ENCODE measurements around the gene FRG2B.
"Not testable (repeated sequence)": the region's sequence is repeated elsewhere in the genome, so short reads cannot be mapped to it uniquely, and the experiment has no call there.

The FRG2B gene

DNA sequence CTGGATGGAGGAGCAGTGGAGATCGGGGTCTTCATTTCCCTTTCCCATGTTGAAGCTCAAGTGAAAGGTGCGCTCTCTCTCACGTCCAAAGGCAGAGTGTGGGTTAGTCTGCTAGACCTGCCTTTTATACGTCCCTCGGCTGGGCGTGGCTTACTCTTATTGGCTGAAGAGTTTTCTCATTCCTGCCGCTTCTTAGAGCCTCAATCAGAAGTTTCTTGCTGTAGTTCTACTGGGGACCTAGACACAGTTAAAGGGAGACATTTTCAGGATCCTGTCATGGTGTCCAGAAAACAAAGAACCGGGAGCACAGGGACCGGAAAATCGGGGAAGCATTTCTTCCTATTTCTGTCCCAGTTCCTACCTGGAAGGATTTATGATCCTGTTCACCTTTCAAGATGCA lies at the start of gene FRG2B:
Gene FRG2B, minus strand, starts transcription at position 101 of the 400 bp plus-strand sequence. Its CDS starts 53 bp downstream, at position 48.
- not testable (repeated sequence) for DNase-seq

DNA sequence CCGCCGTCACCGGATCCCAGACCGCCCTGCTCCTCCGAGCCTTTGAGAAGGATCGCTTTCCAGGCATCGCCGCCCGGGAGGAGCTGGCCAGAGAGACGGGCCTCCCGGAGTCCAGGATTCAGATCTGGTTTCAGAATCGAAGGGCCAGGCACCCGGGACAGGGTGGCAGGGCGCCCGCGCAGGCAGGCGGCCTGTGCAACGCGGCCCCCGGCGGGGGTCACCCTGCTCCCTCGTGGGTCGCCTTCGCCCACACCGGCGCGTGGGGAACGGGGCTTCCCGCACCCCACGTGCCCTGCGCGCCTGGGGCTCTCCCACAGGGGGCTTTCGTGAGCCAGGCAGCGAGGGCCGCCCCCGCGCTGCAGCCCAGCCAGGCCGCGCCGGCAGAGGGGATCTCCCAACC lies 40.9 kb upstream of the FRG2B start:
- not testable (repeated sequence) for DNase-seq

DNA sequence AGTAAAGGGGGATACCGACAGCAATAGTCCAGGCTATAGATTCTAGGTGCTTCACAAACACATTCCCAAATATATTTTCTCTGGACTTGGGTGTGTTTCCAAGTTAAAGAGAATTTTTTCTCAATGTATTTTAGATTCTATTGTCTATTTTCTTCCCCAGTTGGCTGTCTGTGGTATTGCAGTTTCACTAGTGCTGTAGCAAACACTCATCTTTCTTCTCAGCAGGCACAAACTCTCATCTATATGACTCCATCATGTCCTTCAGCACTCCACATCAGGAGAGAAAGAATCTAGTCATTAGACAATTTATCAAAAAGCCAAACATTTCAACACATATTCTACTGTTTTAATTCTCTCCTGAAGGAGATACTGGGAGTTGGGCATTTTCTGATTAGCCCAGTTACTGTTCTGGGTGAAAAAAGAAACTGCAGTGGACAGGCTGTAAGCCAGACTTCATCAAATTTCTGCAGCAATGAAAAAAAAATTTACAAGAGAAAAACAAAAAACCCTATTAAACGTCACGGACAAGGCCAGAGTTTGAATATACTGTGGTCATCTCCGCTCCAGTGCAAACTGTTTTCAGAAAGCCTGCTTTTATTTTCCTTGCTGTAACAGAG lies 37.1 kb upstream of the FRG2B start:
- DNase-seq: not testable (repeated sequence)

DNA sequence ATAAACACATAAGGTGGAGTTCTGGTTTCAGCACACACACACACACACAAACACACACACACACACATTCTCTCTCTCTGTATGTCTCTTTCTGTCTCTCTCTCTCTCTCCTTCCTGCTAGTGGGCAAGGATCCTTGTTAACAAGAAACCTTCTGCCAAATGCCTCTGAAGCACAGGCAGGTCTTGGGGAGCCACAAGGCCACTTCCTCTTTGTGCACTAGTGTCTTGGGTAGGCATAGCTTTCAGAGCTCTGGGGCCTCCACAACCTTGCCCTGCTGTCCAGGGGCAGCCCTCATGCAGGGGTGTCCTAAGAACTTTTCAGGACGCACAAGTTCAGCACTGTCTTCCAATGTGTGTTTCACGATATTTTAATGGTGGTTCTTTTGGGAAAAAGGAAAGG lies 34.5 kb upstream of the FRG2B start:
- DNase-seq: not testable (repeated sequence)

DNA sequence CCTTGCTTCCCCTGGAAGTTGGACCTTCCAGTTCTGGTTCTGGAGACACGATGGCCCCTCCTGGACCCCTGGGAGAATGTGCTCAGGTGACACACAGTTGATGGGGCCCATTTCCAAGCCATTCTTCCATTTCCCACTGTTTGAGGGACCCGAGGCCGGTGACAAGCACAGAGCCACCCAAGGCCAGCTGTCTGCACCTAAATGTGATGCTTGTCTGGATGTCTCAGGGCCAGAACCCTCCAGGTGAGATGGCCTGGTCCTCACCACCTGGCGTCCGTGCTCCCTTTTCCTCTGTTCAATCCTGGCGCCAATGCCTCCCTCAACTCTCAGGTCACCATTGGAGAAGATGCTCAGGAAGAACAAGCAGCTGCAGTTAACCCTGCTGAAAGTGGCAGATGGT lies 33.9 kb upstream of the FRG2B start:
- not testable (repeated sequence) for DNase-seq

DNA sequence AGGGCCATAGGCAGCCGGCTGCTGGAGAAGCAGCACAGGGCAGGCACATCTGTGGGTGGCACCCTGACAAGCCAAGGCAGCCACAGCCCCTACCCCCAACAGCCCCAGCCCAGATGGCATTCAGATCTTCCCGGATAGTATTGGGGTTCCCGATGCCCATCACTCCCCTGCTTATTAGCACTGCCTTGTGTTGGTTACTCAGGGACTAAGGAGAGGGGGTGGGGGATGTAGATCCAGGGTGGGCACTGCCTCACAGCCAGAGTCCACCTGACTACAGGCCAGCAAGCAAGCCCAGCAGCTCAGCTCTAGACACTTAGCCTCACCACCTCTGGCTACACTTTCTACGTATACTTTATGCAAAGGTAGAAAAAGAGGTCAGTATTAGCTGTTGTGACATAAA lies 30.7 kb upstream of the FRG2B start:
- DNase-seq: not testable (repeated sequence)

DNA sequence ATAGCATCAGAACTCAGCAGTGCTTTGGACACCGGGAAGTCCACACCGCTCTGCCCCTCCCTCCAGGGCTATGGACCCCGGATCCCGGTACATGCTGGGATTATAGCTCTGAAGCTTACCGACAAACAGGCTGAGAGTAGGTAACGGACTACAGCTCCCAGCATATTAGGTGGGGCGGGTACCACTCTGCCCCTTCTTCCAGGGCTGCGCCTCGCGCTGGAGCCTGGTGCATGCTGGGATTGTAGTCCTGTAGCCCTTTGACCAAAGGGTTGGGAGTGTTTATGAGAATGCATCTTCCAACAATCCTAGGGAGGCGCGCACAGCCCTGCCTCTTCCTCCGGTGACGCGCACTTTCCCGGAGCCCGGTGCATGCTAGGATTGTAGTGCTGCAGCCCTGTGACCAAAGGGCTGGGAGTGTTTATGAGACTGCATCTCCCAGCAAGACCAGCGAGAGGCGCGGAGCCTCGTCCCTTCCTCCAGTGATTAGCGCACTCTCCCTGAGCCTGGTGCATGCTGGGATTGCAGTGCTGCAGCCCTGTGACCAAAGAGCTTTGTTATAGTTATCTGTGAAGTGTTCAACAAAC lies 22.4 kb upstream of the FRG2B start:
- peak; percentile 23 for DNase-seq

DNA sequence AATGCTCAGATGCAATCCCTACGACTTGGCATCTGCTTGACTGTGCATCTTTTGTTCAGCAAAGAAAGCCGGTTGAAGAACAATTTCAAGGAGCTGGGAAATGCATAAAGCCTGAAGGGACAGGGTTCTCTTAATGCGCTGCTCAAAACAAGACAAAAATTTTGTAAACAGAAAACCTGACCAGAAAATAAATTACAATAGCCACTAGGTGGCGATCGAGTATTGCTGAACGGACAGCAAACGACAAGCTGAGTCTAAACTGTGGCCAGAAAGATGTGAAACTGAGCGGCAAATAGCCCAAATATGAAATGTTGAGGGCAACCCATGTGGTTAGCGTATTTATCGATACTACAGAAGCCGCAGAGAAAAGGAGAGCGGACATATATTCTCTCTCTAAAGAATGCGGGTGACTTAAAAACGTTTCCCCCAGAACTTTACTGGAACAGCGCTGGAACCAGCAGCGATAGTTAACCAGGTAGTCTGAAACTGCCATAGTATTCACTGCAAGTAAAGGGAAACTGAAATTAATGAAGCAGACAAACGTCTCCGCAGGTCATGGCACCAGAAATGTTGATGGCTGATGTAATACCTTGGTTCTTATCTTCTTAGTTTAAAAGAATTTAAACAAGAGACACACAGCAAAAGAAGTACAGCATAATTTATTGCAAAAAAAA lies 20.6 kb upstream of the FRG2B start:
- DNase-seq: not testable (repeated sequence)

DNA sequence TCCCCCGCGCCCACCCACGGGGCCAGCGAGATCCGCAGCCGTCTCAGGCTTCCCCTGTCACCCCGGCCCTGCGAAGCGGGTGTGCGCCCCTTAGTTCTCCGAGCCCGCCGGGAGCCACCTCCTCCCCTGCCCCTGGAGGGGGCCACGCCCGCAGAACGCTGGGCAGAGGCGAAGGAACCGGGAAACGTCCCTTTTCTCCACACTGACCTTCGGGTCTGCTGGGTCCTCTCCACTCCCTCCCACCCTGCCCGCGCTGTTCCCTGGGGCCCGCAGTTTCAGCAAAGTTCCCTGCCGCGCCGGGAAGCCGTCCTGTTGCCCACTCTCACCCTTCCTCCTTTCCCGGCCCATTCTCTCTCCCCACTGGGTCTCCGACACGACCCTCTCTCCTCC lies 11.2 kb upstream of the FRG2B start:
- DNase-seq: not testable (repeated sequence)

DNA sequence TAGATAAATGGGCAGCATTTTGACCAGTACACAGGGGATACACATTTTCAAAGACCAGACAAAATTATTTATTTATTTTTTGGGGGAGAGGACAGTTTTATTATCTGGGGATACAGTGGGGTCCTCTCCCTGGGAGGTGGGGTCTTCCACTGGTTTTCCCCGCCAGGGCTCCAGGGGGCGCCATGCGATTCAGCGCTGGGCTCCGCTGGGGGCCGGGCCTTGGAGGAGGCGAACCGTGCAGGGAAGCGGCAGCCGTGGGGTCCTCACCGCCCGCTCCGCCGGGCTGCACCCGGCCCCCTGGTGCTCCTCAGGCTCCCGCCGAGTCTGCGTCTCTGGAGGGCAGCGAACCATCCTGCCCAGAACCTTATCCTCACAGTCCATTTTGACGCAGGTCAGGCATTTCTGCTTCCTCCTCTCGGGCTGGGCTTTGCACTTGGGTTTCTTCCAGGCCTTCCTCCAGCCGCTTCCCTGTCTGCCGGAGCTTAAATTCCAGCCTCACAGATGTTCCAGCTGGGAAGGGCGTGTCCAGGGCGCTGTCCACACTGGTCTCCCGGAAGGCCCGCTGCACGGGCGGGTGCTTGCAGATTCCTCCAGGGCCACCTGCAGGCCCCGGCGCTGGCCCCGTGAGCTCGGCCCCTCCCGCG lies 10.7 kb upstream of the FRG2B start:
- peak; percentile 28 for DNase-seq

DNA sequence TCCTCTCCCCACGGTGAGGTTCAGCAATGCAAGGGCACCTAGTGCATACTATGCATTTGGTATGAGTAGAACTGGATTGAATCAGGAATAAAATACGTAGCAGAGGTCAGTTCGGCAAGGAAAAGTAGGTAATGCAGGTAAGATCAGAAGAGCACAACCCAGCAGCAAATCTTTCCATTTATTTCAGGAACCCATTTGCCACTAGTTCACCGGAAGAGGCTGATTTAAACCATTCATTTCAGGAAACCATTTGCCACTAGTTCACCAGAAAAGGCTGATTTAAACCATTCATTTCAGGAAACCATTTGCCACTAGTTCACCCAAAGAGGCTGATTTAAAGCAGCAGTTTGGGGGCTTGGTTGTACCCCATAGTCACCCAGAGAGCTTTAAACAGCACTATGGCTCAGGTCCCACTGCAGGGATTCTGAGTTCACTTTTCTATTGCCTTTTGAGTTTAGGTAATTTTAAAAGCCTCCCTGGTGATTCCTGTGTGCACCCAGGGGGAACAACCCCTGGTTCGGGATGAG lies 4.2 kb upstream of the FRG2B start:
- DNase-seq: not testable (repeated sequence)

DNA sequence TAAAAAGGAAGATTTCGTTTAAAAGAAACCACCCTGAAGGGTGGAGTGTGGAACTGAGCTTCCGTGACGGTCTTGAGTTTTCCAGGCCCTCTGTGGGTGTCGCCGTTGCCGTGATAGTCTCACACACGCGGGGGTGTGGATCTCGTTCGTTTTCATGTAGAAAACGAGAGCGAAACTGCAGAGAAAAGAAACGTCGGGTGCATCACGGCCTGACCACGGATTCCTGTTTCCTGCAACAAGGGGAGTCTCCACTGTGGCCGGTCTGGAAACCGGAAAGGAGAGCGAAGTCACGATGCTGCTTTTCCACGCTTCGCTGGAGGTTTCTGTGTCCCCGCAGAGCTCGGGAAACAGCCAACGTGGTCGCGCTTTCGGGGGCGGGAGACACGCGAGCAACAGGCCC lies 4.1 kb downstream of the FRG2B start:
- not testable (repeated sequence) for DNase-seq

DNA sequence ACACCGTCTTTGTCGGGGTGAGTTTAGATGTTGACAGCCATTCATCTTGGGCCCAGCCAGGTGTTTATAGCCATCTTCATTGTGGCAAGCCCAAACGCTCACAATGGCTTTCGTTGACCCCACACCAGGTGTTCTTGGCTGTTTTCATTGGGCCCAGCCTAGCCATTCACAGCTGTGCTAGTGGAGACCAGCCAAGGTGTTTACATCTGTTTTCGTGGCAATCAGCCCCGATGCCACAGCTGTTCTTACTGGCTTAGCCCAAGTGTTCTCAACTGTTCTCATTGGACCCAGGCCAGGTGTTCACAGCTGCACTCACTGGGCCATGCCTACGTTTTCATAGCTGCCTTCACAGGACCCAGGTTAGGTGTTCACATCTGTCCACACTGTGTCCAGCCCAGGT lies 7.7 kb downstream of the FRG2B start:
- no peak for DNase-seq

DNA sequence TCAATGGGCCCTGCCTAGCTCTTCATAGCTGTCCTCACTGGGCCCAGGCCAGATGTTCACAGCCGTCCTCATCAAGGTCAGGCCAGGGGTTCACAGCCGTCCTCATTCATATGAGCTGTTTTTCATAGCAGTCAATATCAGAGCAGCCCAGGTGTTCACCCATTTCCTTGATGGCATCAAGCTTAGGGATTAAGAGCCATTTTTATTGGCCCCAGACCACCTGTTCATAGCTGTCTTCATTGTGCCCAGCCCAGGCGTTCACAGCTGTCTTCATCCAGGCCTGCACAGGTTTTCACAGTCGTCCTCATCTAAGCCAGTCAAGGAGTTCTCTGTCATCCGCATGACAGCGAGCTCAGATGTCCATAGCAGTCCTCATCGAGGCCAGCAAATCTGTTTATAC lies 9.4 kb downstream of the FRG2B start:
- DNase-seq: no peak

DNA sequence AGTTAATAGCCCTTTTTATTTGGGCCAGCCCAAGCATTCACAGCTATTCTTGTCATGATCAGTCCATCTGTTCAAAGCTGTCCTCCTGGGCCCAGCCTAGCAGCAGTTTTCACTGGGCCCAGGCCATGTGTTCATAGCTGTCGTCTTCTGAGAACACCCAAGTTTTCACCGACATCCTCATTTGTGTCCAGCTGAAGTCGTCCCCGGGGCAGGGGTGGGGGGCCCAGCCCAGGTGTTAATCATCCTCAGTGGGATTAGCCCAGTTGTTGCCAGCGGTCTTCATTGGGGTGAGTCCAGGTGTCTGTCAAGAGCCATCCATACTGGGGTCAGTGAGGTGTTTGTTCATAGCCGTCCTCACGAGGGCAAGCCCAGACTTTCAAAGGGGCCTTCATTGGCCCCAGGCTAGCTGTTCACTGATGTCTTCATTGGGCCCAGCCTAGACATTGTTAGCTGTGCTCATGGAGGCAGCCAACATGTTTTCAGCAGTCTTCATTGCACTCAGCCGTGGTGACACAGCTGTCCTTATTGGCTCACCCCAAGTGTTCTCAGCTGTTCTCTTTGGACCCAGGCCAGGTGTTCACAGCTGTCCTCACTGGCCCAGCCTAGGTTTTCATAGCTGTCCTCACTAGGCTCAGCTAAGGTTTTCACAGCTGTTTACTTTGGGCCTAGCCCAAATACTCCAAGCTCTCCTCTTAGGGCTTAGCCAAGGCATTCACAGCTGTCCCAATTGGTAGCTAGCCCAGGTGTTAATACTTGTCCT lies 10.0 kb downstream of the FRG2B start:
- no peak for DNase-seq

DNA sequence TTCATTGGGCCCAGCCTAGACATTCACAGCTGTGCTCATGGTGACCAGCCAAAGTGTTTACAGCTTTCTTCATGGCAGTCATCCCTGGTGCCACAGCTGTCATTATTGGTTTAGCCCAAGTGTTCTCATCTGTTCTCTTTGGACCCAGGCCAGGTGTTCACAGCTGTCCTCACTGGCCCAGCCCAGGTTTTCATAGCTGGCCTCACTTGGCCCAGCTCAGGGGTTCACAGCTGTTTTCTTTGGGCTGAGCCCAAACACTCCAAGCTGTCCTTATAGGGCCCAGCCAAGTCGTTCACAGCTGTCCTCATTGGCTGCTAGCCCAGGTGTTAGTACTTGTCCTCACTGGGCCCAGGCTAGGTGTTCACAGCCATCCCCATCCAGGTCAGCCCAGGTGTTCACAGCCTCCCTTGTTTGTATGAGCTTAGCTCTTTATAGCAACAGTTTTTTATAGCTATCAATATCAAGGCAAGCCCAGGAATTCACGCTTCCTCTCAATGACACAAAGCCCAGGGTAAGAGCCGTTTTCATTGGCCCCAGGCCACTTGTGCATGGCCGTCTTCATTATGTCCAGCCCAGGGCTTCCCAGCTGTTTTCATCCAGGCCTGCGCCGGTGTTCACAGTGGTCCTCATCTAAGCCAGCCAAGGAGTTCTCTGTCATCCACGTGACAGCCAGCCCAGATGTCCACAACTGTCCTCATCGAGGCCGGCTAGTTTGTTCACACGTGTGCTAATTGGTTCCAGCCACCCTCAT lies 11.6 kb downstream of the FRG2B start:
- DNase-seq: no peak

DNA sequence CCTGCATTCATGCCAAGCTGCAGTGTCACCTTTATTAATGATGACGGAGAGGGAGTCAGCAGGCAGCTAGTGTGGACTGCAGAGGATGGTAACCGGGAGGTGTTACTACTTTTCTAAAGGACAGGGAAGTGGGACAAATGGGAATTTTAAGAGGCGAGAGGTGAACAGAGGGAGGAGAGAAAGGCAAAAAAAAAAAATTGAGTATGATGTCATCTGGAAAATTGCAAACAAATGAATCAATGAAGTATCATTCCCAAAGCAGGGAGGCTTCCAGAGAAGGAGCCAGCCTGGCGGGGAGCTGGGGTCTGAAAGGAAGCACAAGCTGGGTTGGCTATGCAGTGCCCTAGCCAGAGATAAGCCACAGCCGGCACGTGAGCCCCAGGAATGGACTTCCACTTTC lies 12.9 kb downstream of the FRG2B start:
- no peak for DNase-seq

DNA sequence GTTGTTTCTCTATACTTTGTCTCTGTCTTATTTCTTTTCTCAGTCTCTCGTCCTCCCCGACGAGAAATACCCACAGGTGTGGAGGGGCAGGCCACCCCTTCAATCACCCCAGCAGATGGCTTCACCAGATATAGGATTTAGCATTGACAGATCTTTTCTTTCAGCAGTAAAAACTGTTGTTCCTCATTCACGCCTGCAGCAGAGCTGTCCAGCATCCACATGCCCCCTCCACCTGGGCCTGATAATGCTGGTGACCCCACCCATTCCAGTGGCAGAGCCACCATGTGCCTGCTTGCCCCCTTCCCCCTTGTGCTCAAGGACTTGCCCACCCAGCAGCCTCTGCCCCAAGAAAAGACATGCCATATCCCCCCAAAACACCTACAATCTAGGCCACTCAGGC lies 15.5 kb downstream of the FRG2B start:
- no peak for DNase-seq

DNA sequence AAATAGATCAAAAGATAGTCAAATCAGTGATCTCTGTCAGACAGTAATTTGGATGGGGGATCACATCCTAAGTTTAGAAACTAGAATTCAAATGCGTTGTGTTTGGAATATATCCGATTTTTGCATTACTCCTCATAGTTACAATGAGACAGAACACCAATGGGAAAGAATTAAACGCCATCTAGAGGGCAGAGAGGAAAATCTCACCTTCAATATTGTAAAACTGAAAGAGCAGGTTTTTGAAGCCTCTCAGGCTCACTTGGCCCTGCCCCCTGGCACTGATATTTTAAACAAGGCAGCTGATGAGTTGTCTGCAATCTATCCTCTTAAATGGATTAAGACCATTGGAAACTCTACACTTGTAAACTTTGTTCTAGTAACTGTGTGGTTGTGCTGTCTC lies 17.7 kb downstream of the FRG2B start:
- DNase-seq: no peak

DNA sequence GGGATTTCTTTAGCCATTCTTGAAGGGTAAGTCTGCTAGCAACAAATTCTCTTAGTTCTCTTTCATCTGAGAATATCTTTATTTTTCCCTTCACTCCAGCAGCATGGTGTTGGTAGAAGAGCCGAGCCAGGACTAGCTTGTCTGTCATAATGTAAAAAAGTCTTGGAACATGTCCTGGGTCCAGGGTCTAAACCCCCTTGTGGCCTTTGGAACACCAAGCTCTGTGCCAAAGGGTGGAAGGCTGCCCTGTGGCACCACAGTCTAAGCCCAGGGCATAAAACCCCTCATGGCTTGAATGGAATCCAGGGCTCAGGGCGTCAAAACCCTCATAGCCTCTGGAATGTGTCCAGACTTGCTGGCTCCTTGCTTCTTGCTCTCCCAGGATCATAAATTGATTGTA lies 23.2 kb downstream of the FRG2B start:
- not testable (repeated sequence) for DNase-seq

DNA sequence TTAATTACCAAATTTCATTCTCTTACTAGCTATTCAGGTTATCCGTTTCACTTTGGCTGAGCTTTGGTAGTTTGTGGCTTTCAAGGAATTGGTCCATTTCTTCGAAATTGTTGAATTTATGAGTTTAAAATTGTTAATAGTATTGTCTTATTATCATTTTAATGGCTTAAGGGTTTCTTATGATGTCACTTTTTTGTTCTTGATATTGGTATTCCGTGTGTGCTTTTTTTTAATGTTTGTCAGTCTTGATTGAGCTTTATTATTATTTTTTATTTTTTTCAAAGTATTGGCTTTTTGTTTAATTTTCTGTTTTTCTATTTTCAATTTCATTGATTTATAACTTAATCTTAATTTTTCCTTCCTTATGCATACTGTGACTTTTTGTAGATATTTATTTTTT lies 25.9 kb downstream of the FRG2B start:
- DNase-seq: no peak

DNA sequence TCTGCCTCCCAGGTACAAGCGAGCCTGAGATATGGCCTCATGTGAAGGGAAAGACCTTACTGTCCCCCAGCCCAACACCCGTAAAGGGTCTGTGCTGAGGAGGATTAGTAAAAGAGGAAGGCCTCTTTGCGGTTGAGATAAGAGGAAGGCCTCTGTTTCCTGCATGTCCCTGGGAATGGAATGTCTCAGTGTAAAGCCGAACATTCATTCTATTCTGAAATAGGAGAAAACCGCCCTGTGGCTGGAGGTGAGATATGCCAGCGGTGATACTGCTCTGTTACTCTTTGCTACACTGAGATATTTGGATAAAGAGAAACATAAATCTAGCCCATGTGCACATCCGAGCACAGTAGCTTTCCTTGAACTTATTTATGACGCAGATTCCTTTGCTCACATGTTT lies 26.7 kb downstream of the FRG2B start:
- DNase-seq: not testable (repeated sequence)
